K562 (cell line): ENCODE data around the gene TIMM44. TPM values are rescaled to one million over a fixed set of nuclear protein-coding genes. Genes with fewer than 3 reads are reported as not detected.
A peak's percentile ranks its signal among the peaks of the same experiment; 100 is the strongest.

Experiments
- ATF3 ChIP-seq, 2 experiments: fragments of 450-650 bp in 1 of 2; sonication (generic) in 1 of 2; formaldehyde crosslinking in 1 of 2; IDR thresholded peaks in 1 of 2; conservative IDR thresholded peaks in 1 of 2; 2 replicates each; pipeline versions ENCODE4 v1.6.1 to v1.8.1; 2016 to 2023; ENCODE audit warnings: mild to moderate bottlenecking in 2 of 2, moderate library complexity in 2 of 2, inconsistent platforms in 1 of 2, missing genetic modification reagents in 1 of 2
- CAMTA2 ChIP-seq: fragments of 250-450 bp; sonication (Bioruptor Pico); conservative IDR thresholded peaks from 2 replicates; pipeline ENCODE4 v1.5.1; 2022
- DMBX1 ChIP-seq: fragments of 250-450 bp; sonication (Bioruptor Pico); IDR thresholded peaks from 2 replicates; pipeline ENCODE4 v1.8.0; 2022; ENCODE audit warnings: inconsistent platforms, mild to moderate bottlenecking, moderate library complexity, borderline replicate concordance
- ELK1 ChIP-seq: sonication (generic); formaldehyde crosslinking; IDR thresholded peaks from 2 replicates; pipeline ENCODE4 v1.8.1; 2022; ENCODE audit warnings: missing genetic modification reagents
- GATAD2B ChIP-seq: fragments of 450-650 bp; IDR thresholded peaks from 2 replicates; pipeline ENCODE4 v1.6.1; 2017; ENCODE audit warnings: mild to moderate bottlenecking, borderline replicate concordance
- GTF2F1 ChIP-seq: IDR thresholded peaks from 2 replicates; pipeline ENCODE4 v1.6.1; 2011; ENCODE audit warnings: low read depth, low read length, improper control_type of control experiment
- HDAC2 ChIP-seq: fragments of 450-650 bp; IDR thresholded peaks from 2 replicates; pipeline ENCODE4 v1.6.1; 2016; ENCODE audit warnings: mild to moderate bottlenecking
- HOMEZ ChIP-seq: fragments of 250-450 bp; sonication (Bioruptor Pico); IDR thresholded peaks from 2 replicates; pipeline ENCODE4 v1.4.0; 2020; ENCODE audit warnings: mild to moderate bottlenecking, moderate library complexity
- MAFG ChIP-seq: fragments of 450-650 bp; conservative IDR thresholded peaks from 2 replicates; pipeline ENCODE4 v1.6.1; 2016; ENCODE audit warnings: missing genetic modification characterization, missing compliant biosample characterization
- MEF2D ChIP-seq: conservative IDR thresholded peaks from 2 replicates; pipeline ENCODE4 v1.6.1; 2016; ENCODE audit warnings: low read depth, missing genetic modification characterization, missing compliant biosample characterization
- NR2F6 ChIP-seq: fragments of 450-650 bp; formaldehyde crosslinking; IDR thresholded peaks from 2 replicates; pipeline ENCODE4 v1.4.0; 2020; ENCODE audit warnings: mild to moderate bottlenecking
- USF1 ChIP-seq: sonication (generic); formaldehyde crosslinking; IDR thresholded peaks from 2 replicates; pipeline ENCODE4 v1.9.0; 2022; ENCODE audit warnings: mild to moderate bottlenecking, missing genetic modification reagents
- ZNF316 ChIP-seq: fragments of 450-650 bp; IDR thresholded peaks from 2 replicates; pipeline ENCODE4 v1.6.1; 2016
- ZNF407 ChIP-seq: fragments of 450-650 bp; IDR thresholded peaks from 2 replicates; pipeline ENCODE4 v1.6.1; 2016; ENCODE audit warnings: low read depth
- polyA plus RNA-seq, 8 experiments: library from polyadenylated mRNA; depleted of rRNA in 4 of 8; stranded (reverse) in 5 of 8; unstranded in 3 of 8; fragments of >200 nt; fragmentation: Nextera tagmentation in 2 of 8; fragmentation: Illumina TruSeq in 1 of 8; extraction: Ambion mirVana in 2 of 8; extraction: Trizol in 1 of 8; gene quantifications; 2 replicates each; pipeline versions ENCODE4 v1.2.1 to v1.2.3, GENCODE V29; 2011 to 2014; ENCODE audit warnings: inconsistent platforms in 1 of 8, missing spikeins in 1 of 8
- total RNA-seq, 7 experiments: library from RNA; depleted of rRNA in 6 of 7; stranded (reverse); fragments of >200 nt in 6 of 7; fragmentation: Illumina TruSeq in 2 of 7; extraction: Trizol in 2 of 7; gene quantifications; 2 replicates each; pipeline versions ENCODE4 v1.2.1 to v1.2.3, GENCODE V29; 2011 to 2021; ENCODE audit warnings: low replicate concordance in 1 of 7

Gene TIMM44
- total and polyA plus RNA-seq, 9 of the 15 experiments (the other 6 are each of a cell fraction or from before 2014, with no cell fraction given) = 10.3 to 231 (median 89.3) TPM

GRCh38 chr19:7919610-7920518 lies 23.6 kb downstream of the TIMM44 start, which contains the start of gene SNAPC2 (continued):
- TF ChIP-seq ZNF407 (peak; percentile 96), MEF2D (tag) (no peak), CAMTA2 (no peak), GTF2F1 (0 out of 2 replicates have a peak, but pooled peaks have one; percentile 39), ELK1 (CRISPR knock-in tag) (no peak), NR2F6 (CRISPR knock-in tag) (0 out of 2 replicates have a peak, but pooled peaks have one; percentile 28), ATF3 (IDR thresholded peaks at IDR 0.05) (no peak), ATF3 (CRISPR knock-in tag; conservative IDR thresholded peaks at IDR 0.05) (0 out of 2 replicates have a peak, but pooled peaks have one; percentile 32), HOMEZ (no peak), DMBX1 (no peak), HDAC2 (no peak; the same call in 1 of the 2 replicates), USF1 (CRISPR knock-in tag) (peak; percentile 40; the same call in 1 of the 2 replicates), ZNF316 (no peak), GATAD2B (no peak; the same call in 1 of the 2 replicates), MAFG (no peak)
